OCI-LY1 (cell line): Measurements from ENCODE around the gene MYO10.

Experiments
- H2AFZ ChIP-seq: fragments of 200-600 bp; sonication (generic), shearing (Covaris generic); 2 replicates; pipeline ENCODE4 v1.6.0; 2014; ENCODE audit warnings: antibody characterized with exemption, mild to moderate bottlenecking, low read length
- H3F3A ChIP-seq: fragments of 200-600 bp; sonication (generic), shearing (Covaris generic); 2 replicates; pipeline ENCODE4 v1.6.0; 2014; ENCODE audit warnings: mild to moderate bottlenecking, antibody characterized with exemption, low read length, moderate library complexity; ENCODE audit not compliant: insufficient read depth
- H3K27ac ChIP-seq: fragments of 200-600 bp; sonication (generic); 2 replicates; pipeline ENCODE4 v1.5.1; 2014; ENCODE audit warnings: low read length, mixed run types, mild to moderate bottlenecking, low read depth; ENCODE audit not compliant: poor library complexity, severe bottlenecking
- H3K27me3 ChIP-seq: fragments of 200-600 bp; sonication (generic); 2 replicates; pipeline ENCODE4 v1.6.0; 2014; ENCODE audit warnings: antibody characterized with exemption, mild to moderate bottlenecking, low read length, moderate library complexity; ENCODE audit not compliant: insufficient read depth
- H3K36me3 ChIP-seq: fragments of 200-600 bp; sonication (generic); 2 replicates; pipeline ENCODE4 v1.6.1; 2014; ENCODE audit warnings: mild to moderate bottlenecking, antibody characterized with exemption, low read length, moderate library complexity, mixed read lengths; ENCODE audit not compliant: insufficient read depth
- H3K4me1 ChIP-seq: fragments of 200-600 bp; sonication (generic); 2 replicates; pipeline ENCODE4 v1.5.1; 2014; ENCODE audit warnings: mild to moderate bottlenecking, low read length, moderate library complexity; ENCODE audit not compliant: insufficient read depth, severe bottlenecking
- H3K4me2 ChIP-seq: fragments of 200-600 bp; sonication (generic), shearing (Covaris generic); 2 replicates; pipeline ENCODE4 v1.6.1; 2014; ENCODE audit warnings: low read length
- H3K4me3 ChIP-seq: fragments of 200-600 bp; sonication (generic); 2 replicates; pipeline ENCODE4 v1.5.1; 2014; ENCODE audit warnings: low read length, low read depth, mild to moderate bottlenecking, mixed read lengths; ENCODE audit not compliant: poor library complexity, severe bottlenecking
- H3K79me2 ChIP-seq: fragments of 200-600 bp; shearing (Covaris generic); 2 replicates; pipeline ENCODE4 v1.6.1; 2016; ENCODE audit warnings: mixed run types, low read length, mixed read lengths; ENCODE audit not compliant: insufficient read depth
- H3K9ac ChIP-seq: fragments of 200-600 bp; sonication (generic), shearing (Covaris generic); 2 replicates; pipeline ENCODE4 v1.6.1; 2014; ENCODE audit warnings: mild to moderate bottlenecking, low read length, mixed read lengths
- H3K9me2 ChIP-seq: fragments of 200-600 bp; sonication (generic), shearing (Covaris generic); 2 replicates; pipeline ENCODE4 v1.6.1; 2014; ENCODE audit warnings: low read depth, mild to moderate bottlenecking, low read length, mixed read lengths
- H3K9me3 ChIP-seq: fragments of 200-600 bp; shearing (Covaris generic); 2 replicates; pipeline ENCODE4 v1.6.1; 2014; ENCODE audit warnings: low read length, mixed read lengths
- H4K20me1 ChIP-seq: fragments of 200-600 bp; sonication (generic), shearing (Covaris generic); 2 replicates; pipeline ENCODE4 v1.6.0; 2016; ENCODE audit warnings: mild to moderate bottlenecking, low read length; ENCODE audit not compliant: insufficient read depth
- EZH2 ChIP-seq: fragments of 200-600 bp; sonication (generic), shearing (Covaris generic); IDR thresholded peaks from 2 replicates; pipeline ENCODE4 v1.8.0; 2017; ENCODE audit warnings: borderline replicate concordance, mixed run types, mild to moderate bottlenecking, antibody characterized with exemption, low read length, moderate library complexity, mixed read lengths
- TF ChIP-seq, protein P1 (sequence below): fragments of 200-600 bp; sonication (generic), shearing (Covaris generic); IDR thresholded peaks from 2 replicates; pipeline ENCODE4 v1.5.1; 2017; ENCODE audit warnings: mild to moderate bottlenecking, antibody characterized with exemption, low read length, moderate library complexity, mixed read lengths

The MYO10 gene

DNA sequence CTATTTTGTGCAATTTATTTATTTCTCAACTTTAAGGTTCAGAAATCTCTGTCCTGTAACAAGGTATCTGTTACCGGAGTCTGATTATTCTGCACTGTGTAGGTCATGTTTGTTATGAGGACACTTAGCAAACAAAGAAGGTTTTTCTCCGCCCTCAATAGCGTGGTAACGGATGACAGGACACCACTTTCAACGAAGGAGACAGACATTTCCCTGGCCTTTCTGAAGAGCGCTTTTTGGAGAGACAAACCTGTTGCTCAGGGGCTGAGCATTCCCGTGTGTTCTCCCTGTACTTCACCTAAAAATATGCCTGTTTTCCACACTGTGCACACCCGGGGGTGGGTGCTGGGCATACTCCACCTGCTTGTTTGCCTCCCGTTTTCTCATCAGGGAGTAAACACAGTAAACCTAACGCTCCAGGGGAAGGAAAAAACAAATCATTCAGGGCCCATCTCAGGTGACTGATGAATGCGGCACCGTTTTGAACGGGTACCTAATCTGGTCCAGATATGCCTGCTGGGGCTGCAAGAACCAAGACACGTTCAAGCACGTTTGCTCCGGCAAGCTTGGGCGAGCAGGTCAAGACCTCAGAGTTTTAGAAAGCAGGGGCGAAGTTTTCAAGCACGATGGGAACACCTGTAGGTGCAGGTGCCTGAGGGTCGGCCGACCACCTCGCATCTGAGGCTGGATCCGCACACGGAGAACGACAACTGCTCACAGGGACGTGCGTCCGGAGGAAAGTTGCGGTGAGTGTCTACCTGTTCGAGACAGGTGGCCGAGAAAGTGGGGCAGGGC is 320.1 kb downstream of the MYO10 start:
- TF ChIP-seq, protein P1, sequence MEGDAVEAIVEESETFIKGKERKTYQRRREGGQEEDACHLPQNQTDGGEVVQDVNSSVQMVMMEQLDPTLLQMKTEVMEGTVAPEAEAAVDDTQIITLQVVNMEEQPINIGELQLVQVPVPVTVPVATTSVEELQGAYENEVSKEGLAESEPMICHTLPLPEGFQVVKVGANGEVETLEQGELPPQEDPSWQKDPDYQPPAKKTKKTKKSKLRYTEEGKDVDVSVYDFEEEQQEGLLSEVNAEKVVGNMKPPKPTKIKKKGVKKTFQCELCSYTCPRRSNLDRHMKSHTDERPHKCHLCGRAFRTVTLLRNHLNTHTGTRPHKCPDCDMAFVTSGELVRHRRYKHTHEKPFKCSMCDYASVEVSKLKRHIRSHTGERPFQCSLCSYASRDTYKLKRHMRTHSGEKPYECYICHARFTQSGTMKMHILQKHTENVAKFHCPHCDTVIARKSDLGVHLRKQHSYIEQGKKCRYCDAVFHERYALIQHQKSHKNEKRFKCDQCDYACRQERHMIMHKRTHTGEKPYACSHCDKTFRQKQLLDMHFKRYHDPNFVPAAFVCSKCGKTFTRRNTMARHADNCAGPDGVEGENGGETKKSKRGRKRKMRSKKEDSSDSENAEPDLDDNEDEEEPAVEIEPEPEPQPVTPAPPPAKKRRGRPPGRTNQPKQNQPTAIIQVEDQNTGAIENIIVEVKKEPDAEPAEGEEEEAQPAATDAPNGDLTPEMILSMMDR: no peak
- no peak for TF ChIP-seq EZH2
- H3K27ac ChIP-seq: no peak overlapping the region

DNA sequence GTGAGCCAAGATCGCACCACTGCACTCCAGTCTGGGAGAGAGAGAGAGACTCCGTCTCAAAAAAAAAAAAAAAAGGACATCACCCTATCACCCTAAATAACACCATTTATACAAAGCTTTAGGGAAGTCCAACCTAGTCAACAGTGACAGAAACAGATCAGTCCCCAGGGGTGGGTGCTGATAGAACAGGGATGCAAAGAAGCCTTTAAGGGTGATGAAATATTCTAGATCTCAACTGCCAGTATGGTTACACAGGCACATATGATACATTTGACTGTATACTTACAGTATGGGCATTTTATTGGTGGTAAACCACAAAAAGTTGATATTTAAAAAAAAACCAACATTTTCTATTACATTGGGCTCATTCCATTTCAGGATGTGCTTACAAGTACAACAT is 324.1 kb downstream of the MYO10 start:
- TF ChIP-seq, protein P1: no peak
- TF ChIP-seq EZH2: no peak

More for the DNA sequence above, 320.1 kb downstream of the MYO10 start:
- peak overlapping the region; percentile 41 for H3K4me2 ChIP-seq
- no peaks in the 10 kb centered on the region for H3K9me2 ChIP-seq
- no peak overlapping the region for H3K9ac ChIP-seq
- H3K27me3 ChIP-seq: no peaks in the 10 kb centered on the region
- H3K36me3 ChIP-seq: no peaks in the 10 kb centered on the region
- H3K9me3 ChIP-seq: no peaks in the 10 kb centered on the region
- no peaks in the 10 kb centered on the region for H3K79me2 ChIP-seq
- H2AFZ ChIP-seq: no peak overlapping the region
- H3F3A ChIP-seq: no peaks in the 10 kb centered on the region
- peak overlapping the region; percentile 51 for H3K4me3 ChIP-seq
- no peaks in the 10 kb centered on the region for H4K20me1 ChIP-seq
- peaks cover 5% of the 10 kb centered on the region for H3K4me1 ChIP-seq

More for the DNA sequence above, 324.1 kb downstream of the MYO10 start:
- Histone ChIP-seq H3K4me3 (no peak overlapping the region), H4K20me1 (no peaks in the 10 kb centered on the region), H2AFZ (no peak overlapping the region), H3K27me3 (no peaks in the 10 kb centered on the region), H3K9ac (no peak overlapping the region), H3K9me2 (no peaks in the 10 kb centered on the region), H3K4me2 (no peak overlapping the region), H3K36me3 (no peaks in the 10 kb centered on the region), H3K27ac (no peak overlapping the region), H3K79me2 (no peaks in the 10 kb centered on the region), H3K4me1 (peaks cover under 1% of the 10 kb centered on the region), H3F3A (no peaks in the 10 kb centered on the region), H3K9me3 (no peaks in the 10 kb centered on the region)
